Pons (tissue), 1 donor: ENCODE measurements around the gene DFFB.

Experiments used
- DNase-seq: peaks from one replicate; pipeline ENCODE4 v3.0.0-alpha.2; 2016; ENCODE audit warnings: low spot score

DFFB gene

DNA sequence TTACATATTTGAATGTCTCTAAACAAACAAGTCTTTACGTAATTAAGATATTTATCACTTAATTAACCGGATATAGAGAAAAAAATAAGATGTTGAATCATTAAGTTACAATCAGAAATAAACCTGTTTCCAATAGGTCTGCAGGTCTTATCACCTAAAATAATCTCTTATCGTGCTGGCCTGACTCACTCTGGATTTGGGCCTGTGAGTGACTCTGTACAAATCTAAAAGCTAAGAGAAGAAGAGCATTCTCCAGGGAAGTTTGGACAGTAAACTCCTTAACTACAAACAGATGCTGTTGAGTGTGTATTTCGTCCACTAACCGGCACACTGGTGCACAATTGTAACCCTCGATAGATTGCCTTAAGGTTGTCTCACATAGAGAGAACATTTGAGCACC is 25.6 kb upstream of the DFFB start:
- no peak for DNase-seq

DNA sequence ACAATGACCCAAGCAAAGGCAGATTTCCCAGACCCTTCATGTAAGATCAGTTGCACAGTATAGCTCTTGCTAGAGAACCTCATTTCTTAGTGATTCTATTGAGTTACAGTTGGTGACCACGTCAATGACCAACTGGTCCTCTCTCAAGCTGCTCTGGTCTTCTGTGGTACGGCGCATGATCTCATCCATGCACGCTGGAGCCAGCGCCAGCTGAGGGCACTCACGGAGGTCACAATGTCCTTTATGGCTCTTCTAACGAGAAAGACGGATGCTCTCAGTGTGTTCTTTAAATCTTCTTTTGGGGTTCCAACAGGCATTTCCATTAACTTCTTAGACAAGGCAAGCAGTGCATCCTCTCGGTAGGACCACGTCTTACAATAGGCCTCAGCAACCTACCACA is 22.6 kb upstream of the DFFB start:
- DNase-seq: no peak

DNA sequence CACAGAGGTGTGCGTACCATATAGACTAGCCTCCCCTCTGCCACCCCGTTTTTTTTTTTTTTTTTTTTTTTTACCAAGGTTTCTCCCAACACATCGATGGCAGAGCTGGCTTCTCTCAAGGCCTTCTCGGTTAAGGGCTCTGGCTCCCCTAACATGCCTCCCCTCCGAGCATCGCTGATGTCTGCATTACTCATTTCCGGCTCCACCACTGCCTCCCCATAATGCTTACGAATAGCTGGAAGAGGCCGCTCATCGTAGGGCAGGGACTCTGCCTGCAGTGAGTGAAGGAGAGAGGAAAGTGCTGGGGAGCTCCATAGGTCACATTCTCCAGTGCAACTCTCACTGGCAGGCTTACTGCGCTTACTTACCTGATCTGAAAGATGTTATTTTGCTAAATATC is 20.9 kb upstream of the DFFB start:
- DNase-seq: no peak

DNA sequence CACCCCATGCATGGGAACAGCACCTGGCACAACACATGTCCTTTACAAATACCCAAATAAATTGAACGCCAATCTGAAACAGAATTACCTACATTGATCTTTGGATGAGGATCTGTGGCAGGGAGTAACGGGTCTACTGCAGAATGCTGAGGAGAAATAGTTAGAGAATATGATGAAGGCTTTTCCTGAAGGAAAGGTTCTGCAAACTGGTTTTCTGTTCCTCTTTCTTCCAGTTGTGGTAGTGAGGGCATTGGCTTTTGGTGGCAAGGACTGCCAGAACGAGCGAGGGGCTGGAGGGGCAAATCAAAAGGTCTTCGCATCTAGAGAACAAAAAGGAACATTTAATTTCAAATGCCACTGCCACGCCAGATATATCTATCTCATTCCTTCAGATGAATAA is 20.1 kb upstream of the DFFB start:
- no peak for DNase-seq

DNA sequence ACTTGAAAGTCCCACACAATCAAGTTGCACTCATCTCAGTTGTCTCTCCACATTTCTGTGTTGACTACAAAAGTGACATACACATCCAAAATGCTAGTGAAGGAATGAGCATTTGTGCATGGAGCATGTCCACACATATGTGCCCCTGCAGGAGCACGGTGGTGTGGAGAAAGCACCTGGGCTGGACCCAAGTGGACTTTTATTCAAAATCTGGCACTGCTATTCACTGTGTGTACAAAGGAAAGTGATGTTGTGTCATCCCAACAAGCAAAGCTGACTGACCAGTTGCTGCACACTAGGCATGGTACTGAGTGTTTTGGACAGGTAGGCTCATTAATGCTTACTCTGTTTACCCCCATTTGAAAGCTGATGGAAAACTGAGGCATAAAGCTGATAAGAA is 19.6 kb upstream of the DFFB start:
- DNase-seq: no peak

DNA sequence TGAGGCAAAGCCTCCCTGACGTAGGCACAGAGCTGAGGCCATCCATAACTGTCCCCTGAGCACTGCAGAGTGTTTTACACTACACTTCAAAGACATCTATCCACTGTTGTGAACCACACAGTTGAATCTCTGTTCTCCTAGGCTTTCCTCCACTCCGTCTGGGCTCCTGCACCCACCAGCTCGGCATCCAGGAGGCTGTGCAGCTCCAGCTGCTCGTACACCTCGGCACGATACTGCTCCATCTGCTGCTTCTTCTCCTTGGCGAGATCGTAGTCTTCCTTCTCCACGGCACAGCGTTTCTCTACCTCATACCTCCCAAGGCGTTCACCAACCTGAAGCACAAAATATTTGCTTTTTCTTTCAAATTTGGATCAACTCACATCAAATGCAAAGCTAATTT is 18.5 kb upstream of the DFFB start:
- no peak for DNase-seq

DNA sequence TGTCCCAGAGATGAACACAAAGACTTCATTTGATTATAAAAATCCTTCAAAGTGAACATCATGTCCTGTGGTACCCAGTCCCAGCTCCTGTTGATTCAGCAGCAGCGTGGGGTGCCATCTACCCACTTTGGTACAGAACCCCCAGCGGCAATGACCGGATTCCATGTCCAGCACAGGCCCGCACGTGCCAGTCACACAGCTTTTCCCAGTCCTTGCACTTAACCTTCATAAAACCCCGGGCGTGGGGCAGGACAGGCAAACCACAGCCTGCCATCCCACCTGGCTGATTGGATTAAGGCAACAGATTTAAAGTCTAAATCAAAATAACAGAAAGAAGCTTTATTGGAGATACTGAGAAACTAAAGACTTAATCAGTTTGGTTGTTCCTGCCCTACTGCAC is 15.8 kb upstream of the DFFB start:
- DNase-seq: no peak

DNA sequence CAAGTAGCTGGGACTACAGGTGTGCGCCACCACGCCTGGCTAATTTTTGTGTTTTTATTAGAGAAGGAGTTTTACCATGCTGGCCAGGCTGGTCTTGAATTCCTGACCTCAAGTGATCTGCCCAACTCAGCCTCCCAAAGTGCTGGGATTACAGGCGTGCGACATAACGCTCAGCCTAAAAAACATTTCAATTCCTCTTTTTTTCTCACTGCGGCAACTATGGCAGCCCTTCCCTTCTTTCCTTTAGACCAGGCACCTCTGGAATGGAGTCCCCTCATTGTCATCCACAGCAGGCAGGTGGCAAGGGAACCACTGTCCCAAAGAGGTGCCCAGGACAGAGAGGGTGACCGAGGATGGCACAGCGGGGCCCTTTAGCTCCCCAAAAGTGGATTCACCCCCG is 14.4 kb upstream of the DFFB start:
- DNase-seq: no peak

DNA sequence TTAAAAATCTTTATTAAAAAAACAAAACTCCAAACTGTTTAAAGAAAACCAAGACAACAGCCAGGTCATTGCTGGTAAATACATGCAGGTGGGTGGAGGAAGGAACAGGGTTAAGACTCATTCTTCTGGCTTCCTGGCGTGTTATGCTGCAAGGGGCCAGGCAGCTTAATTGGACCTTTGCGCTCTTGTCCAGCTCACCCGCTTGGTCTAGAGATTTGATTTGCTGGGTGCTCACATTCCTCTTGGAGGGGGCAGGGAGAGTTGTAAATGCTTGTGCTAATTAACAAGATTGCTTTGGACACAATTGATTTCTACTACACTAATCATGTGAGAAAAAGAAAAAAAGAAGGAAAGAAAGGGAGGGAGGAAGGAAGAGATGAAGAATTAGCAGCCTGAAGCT is 10.7 kb upstream of the DFFB start:
- DNase-seq: no peak

DNA sequence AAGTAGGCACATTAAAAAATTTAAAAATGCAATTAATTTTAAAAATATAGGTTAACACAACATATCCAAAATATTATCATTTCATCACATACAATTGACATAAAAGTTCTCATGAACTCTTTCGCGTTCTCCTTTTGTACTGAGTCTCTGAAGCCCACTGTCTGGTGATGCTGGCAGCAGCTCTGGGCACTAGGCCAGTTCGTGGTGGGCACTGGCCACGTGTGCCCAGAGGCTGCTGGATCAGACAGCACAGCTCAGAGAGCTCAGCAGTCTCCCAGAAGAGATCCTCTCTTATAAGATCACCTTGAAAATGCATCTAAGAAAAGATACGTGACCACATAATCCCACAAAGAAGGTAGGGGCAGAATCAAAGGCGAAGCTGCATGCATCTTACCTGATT is 10.2 kb upstream of the DFFB start:
- no peak for DNase-seq

DNA sequence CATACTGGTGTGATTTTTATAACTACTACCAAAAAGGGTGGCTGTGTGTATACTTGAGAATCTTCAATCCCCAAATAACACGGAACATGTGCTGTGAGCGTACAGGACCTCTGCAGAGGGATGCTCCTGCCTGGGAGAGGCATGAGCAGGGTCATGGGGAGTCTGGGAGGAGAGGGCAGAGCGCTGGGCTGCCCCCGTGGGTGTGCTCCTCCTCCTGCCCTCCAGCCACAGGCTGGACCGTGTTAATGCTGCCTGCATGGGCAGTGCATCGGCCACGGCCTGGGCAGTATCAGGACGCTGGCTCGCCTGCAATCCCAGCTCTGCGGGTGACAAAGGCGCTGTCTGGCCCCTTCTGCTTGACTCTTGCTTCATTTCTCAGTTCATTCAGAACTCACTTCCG is 6.4 kb upstream of the DFFB start:
- DNase-seq: no peak

DNA sequence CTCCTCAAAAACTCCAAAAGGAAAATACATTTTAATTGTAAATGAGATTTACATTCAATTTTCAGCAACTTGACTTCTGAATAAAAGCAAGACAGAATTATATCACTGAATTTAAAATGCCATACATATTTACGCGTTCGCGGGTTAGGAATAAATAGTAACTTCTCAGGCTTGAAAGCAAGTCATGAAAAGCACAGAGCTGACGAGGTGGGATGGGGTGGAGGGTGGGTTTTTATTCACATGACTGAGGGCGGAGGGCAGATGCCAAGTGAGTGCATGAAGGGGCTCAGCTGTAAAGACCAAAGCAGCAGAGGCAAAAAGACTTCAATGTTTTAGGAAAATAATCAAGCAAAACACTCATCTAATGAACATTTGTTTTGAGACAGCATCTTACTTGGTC is 6.0 kb upstream of the DFFB start:
- no peak for DNase-seq

DNA sequence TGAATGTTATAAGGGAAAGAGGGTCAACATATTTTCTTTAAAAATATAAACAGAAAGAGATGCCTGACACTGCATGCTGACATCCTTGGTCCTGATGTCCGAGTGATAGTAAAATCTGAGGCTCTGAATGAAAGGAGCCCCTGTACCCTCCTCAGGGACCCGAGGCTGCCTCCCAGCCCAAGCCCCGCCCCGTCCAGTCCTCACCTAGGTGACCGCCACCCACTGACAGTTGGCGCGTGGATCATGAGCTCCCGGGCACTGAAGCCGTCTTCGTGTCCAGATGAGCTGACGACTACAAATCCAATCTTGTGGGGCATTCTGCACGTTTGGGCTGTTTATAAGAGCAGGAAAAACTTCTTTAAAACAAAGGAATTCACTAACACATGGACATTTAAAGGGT is 5.2 kb upstream of the DFFB start:
- DNase-seq: no peak

DNA sequence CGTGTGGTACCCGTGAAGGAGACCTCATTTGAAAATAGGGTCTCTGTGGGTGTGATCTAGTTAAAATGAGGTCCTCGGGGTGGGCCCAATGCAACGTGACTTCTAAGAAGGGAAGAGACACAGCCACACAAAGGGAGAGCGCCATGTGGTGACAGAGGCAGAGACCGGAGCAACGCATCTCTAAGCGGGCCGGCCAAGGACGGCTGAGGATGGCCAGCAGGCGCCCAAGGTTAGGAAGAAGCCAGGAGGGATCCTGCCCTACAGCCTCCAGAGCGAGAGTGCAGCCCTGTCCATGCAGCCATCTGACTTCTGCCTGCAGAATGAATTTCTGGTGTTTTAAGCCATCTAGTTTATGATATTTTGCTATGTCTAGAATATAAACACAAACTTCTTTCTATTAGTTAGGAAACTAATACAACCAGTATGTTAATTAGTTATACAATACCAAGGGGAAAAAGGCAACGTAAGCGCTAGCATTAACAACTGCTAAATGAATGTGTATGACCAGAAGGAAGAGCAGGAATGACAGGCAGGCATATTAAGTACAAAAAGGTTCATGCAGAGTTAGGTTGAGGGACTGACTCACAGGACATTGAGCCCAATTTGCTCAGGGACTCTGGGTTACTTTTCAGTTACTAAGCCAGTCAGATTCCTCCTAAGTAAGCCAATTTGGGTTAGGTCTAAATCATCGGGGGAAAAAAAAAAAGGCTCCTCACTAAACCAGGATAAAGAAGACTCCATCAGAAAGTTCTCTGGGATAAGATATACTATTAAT is 4.4 kb upstream of the DFFB start:
- DNase-seq: no peak

DNA sequence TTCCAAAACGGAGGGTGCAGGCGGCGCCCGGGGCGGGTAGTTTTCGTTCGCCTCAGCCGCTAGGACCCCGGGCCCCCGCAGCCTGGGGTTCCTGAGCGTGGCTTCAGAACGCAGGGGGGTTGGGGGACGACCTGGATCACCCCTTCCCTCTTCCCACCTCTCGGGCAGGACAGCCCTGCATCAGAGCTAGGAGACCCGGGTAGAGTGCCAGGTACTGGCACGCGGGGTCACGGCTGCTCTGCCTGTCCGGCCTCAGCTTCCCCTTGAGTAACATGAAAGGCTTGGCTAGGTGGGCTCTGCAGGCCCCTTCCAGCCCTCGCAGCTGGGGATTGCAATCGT is 484 bp downstream of the DFFB start:
- DNase-seq: no peak

DNA sequence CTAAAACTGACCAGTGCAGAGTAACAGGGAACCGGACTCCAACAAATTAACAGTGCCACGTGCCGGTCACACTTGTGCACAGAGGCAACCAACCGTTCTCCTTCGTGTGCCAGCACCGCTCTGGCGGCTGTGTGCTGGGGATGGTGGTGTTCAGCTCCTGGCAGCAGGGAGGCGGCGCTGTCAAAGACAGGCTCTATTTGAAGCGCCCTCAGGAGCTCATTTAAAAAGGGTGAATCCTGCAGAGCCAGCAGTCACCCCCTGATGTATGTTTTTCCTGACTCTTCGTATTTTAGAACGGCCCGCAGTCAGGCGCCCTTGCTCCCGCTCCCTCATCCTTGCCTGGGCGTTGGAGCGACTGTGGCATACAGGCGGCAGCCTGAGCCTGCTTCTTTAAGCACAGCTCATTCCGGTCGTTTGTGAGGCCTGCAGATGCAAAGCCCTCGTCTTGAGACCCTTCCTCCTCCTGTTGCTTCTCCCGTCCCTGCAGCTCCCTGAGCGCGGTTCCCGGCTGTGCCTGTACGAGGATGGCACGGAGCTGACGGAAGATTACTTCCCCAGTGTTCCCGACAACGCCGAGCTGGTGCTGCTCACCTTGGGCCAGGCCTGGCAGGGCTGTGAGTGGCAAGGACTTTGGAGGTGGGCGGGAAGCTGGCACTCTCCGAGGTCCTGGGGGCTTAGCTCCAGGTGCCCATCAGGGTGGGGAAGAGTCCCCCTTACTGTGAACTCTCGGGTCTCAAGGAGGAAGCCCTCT is 1.1 kb downstream of the DFFB start:
- DNase-seq: peak; percentile 51

DNA sequence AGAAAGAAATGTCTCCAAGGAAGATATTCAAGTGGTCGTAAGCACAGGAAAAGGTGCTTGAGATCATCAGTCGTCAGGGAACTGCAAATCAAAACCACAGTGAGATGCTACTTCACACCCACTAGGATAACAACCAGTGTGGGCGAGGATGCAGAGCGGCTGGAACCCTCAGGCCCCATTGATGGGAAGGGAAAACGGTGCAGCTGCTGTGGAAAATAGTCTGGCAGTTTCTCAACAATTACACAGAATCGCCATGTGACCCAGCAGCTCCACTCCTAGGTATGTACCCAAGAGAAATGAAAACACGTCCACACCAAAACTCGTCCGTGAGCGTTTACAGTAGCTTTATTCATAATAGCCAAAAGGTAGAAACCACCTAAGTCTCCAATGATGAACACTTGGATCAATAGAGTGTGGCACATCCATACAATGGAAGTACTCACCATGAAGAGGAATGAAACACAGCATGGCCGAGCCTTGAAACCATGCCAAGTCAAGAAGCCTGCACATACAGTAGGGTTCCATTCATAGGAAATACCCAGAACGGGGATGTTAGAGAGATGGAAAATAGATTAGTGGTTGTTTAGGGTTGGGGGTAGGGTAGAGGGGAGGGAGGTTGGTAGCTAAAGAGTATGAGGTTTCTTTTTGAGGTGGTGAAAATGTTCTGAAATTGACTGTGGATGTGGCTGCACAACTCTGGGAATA is 6.1 kb downstream of the DFFB start:
- DNase-seq: peak; percentile 71

DNA sequence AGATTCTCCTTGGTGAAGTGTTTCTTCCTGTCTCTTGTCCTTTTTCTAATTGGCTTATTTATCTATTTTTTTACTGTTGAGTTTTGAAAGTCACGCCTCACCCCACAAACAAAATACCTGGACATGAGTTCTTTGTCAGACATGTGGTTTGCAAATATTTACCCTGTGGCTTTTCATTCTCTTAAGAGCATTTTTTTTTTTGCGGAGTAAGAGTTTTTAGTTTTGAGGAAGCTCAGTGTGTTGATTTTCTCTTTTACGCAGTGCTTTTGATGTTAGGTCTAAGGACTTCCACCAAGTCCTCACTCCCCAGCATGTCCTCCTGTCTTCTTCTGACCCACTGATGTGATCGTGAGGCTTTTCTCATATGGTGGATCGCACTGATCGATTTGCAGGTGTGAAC is 7.6 kb downstream of the DFFB start:
- no peak for DNase-seq

DNA sequence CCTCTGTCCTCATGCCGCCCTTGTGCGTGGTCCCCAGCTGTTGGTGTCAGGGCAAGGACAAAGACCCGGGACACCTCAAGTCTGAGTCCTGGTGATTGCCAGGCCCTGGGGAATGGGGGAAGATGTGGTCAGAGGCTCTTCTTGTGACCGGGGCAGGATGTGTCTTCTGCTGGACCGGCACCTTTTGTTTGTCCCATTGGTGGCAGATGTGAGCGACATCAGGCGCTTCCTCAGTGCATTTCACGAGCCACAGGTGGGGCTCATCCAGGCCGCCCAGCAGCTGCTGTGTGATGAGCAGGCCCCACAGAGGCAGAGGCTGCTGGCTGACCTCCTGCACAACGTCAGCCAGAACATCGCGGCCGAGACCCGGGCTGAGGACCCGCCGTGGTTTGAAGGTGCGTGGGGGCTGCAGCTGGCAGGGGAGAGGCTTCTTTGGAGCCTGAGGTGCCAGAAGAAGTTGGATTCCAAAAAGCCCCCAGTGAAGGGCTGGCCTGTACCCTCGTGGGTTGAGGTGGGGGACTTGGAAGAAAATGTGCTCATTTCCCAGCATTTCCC is 8.4 kb downstream of the DFFB start:
- DNase-seq: no peak

DNA sequence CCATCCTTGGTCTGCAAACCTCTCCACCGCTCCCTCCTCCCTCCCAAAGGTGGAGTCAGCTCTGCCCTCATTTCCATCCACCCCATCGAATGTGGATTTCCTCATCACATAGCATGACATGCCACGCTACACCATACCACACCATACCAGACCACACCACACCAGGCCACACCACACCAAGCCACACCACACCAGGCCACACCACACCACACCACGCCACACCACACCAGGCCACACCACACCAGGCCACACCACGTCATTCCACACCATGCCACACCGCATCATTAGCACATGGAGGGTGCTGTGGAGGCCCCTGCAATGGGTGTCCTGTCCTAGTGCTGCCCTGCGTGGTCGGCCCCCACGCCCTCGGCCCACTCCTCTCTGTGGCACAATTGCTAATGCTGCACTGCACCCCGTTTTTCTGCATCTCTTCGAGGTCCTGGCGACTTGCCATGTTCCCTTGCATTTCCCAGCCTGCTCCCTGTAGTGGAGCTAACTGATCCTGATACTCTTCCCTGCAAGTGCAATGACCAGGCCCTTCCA is 11.3 kb downstream of the DFFB start:
- no peak for DNase-seq

DNA sequence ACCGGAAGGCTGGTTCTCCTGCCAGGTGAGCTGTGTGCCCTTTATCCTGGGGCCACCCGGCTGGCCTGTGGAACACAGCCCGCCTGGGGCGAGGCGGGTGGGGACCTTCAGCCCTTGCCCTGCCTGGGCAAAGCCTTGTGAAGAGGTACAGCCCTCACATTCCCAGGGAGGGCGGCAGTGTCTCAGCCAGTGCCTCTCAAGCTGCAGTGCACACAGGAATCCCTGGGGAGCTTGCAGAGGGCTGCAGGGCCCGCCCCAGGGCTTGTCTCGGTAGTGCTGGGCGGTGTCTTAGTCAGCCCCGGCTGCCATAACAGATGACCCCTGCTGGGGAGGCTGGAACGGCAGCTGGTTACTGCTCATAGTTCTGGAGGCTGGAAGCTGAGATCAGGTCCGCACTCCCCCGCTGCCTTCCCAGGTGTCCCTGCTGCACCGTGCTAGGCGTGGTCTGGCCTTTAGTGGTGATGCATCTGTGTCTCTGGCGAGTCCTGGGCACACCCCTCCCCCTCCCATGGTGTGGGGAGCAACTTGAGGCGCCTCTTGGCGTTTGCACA is 12.6 kb downstream of the DFFB start:
- no peak for DNase-seq

DNA sequence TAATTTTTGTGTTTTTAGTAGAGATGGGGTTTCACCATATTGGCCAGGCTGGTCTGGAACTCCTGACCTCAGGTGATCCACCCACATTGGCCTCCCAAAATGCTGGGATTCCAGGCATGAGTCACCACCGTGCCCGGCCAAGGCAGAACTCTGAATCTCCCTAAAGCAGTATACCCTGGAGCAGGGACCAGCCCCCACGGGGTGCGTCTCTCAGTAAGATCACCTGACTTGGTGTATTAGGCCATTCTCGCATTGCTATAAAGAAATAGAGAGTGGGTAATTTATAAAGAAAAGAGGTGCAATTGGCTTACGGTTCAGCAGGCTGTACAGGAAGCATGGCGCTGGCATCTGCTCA is 14.2 kb downstream of the DFFB start:
- DNase-seq: no peak

DNA sequence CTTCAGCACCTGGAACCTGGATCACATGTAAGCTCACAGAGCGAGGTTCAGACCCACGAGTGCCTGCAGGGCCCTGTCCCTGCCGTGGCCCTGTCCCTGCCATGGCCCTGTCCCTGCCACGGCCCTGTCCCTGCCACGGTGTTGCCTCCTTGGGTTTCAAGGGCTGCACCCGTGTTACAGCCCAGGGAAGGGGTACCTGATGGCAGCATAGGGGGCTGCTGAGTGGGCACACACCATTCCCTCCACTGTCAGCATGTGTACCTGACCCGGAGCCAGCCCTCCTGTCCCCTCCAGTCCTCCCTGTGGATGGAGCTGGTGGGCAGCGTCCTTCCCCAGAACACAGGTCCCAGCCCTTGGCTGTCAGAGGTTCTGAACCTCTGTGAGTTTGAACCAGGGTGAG is 15.3 kb downstream of the DFFB start:
- DNase-seq: no peak
